ENCODE measurements around the gene MRPL53. TPM values are rescaled to one million over a fixed set of nuclear protein-coding genes. Genes with fewer than 3 reads are reported as not detected.

Gene MRPL53
- total and polyA plus RNA-seq, 2 of the 13 experiments (the other 11 are each of a cell fraction or from before 2014, with no cell fraction given), result 34.3 to 51.9 TPM

GRCh38 chr2:74499267-74499939 is 26.9 kb upstream of the MRPL53 start, which contains the start of gene LBX2 (continued):
- peak; percentile 50 for TF ChIP-seq ZFX (CRISPR knock-in tag; IDR thresholded peaks at IDR 0.05; ENCODE audit: low read depth)
- TF ChIP-seq ZNF430 (CRISPR knock-in tag; IDR thresholded peaks at IDR 0.05), result no peak
- 0 out of 2 replicates have a peak, but pooled peaks have one; percentile 53 for TF ChIP-seq ZNF761 (CRISPR knock-in tag; conservative IDR thresholded peaks at IDR 0.05)
- 0 out of 2 replicates have a peak, but pooled peaks have one; percentile 18 for TF ChIP-seq ZFP41 (CRISPR knock-in tag; IDR thresholded peaks at IDR 0.05; ENCODE audit: borderline replicate concordance)
- TF ChIP-seq, protein P1, sequence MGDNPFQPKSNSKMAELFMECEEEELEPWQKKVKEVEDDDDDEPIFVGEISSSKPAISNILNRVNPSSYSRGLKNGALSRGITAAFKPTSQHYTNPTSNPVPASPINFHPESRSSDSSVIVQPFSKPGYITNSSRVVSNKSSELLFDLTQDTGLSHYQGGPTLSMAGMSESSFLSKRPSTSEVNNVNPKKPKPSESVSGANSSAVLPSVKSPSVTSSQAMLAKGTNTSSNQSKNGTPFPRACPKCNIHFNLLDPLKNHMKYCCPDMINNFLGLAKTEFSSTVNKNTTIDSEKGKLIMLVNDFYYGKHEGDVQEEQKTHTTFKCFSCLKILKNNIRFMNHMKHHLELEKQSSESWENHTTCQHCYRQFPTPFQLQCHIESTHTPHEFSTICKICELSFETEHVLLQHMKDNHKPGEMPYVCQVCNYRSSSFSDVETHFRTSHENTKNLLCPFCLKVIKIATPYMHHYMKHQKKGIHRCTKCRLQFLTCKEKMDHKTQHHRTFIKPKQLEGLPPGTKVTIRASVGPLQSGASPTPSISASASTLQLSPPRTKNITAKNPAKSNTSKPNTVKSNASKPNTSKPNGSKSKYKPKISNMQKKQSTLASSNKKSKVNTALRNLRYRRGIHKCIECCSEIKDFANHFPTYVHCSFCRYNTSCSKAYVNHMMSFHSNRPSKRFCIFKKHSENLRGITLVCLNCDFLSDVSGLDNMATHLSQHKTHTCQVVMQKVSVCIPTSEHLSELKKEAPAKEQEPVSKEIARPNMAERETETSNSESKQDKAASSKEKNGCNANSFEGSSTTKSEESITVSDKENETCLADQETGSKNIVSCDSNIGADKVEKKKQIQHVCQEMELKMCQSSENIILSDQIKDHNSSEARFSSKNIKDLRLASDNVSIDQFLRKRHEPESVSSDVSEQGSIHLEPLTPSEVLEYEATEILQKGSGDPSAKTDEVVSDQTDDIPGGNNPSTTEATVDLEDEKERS (CRISPR knock-in tag; IDR thresholded peaks at IDR 0.05), result 0 out of 2 replicates have a peak, but pooled peaks have one; percentile 47
- 0 out of 2 replicates have a peak, but pooled peaks have one; percentile 57 for TF ChIP-seq NAIF1 (CRISPR knock-in tag; IDR thresholded peaks at IDR 0.05; ENCODE audit: borderline replicate concordance)
- peak; percentile 58; the same call in 1 of the 2 replicates for TF ChIP-seq ESRRA (CRISPR knock-in tag; IDR thresholded peaks at IDR 0.05; ENCODE audit: low read depth)
- TF ChIP-seq ZBTB42 (CRISPR knock-in tag; IDR thresholded peaks at IDR 0.05), result no peak
- 0 out of 2 replicates have a peak, but pooled peaks have one; percentile 15 for TF ChIP-seq ZBTB7B (CRISPR knock-in tag; IDR thresholded peaks at IDR 0.05)
- TF ChIP-seq PLRG1 (conservative IDR thresholded peaks at IDR 0.05), result no peak
- peak; percentile 95 for TF ChIP-seq HNRNPLL (IDR thresholded peaks at IDR 0.05; ENCODE audit: low read depth, low read length, poor library complexity, severe bottlenecking)
- TF ChIP-seq, protein P2, sequence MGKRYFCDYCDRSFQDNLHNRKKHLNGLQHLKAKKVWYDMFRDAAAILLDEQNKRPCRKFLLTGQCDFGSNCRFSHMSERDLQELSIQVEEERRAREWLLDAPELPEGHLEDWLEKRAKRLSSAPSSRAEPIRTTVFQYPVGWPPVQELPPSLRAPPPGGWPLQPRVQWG (CRISPR knock-in tag; IDR thresholded peaks at IDR 0.05; ENCODE audit: borderline replicate concordance, low read depth), result no peak
- TF ChIP-seq KLF15 (CRISPR knock-in tag; IDR thresholded peaks at IDR 0.05; ENCODE audit: borderline replicate concordance), result no peak
- no peak for TF ChIP-seq PHB2 (IDR thresholded peaks at IDR 0.05; ENCODE audit: partially characterized antibody)
- 0 out of 2 replicates have a peak, but pooled peaks have one; percentile 48 for TF ChIP-seq ZNF776 (CRISPR knock-in tag; IDR thresholded peaks at IDR 0.05)
- peak; percentile 37; the same call in 1 of the 2 replicates for TF ChIP-seq HOXA3 (CRISPR knock-in tag; IDR thresholded peaks at IDR 0.05)
- 0 out of 2 replicates have a peak, but pooled peaks have one; percentile 10 for TF ChIP-seq NR2C2 (CRISPR knock-in tag; IDR thresholded peaks at IDR 0.05; ENCODE audit: borderline replicate concordance)
- 0 out of 2 replicates have a peak, but pooled peaks have one; percentile 52 for TF ChIP-seq MXD1 (CRISPR knock-in tag; IDR thresholded peaks at IDR 0.05)
- TF ChIP-seq, protein P3, sequence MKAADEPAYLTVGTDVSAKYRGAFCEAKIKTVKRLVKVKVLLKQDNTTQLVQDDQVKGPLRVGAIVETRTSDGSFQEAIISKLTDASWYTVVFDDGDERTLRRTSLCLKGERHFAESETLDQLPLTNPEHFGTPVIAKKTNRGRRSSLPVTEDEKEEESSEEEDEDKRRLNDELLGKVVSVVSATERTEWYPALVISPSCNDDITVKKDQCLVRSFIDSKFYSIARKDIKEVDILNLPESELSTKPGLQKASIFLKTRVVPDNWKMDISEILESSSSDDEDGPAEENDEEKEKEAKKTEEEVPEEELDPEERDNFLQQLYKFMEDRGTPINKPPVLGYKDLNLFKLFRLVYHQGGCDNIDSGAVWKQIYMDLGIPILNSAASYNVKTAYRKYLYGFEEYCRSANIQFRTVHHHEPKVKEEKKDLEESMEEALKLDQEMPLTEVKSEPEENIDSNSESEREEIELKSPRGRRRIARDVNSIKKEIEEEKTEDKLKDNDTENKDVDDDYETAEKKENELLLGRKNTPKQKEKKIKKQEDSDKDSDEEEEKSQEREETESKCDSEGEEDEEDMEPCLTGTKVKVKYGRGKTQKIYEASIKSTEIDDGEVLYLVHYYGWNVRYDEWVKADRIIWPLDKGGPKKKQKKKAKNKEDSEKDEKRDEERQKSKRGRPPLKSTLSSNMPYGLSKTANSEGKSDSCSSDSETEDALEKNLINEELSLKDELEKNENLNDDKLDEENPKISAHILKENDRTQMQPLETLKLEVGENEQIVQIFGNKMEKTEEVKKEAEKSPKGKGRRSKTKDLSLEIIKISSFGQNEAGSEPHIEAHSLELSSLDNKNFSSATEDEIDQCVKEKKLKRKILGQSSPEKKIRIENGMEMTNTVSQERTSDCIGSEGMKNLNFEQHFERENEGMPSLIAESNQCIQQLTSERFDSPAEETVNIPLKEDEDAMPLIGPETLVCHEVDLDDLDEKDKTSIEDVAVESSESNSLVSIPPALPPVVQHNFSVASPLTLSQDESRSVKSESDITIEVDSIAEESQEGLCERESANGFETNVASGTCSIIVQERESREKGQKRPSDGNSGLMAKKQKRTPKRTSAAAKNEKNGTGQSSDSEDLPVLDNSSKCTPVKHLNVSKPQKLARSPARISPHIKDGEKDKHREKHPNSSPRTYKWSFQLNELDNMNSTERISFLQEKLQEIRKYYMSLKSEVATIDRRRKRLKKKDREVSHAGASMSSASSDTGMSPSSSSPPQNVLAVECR (CRISPR knock-in tag; IDR thresholded peaks at IDR 0.05; ENCODE audit: borderline replicate concordance), result peak; percentile 56; the same call in 1 of the 2 replicates
- TF ChIP-seq PITX1 (CRISPR knock-in tag; IDR thresholded peaks at IDR 0.05), result peak; percentile 49
- peak; percentile 15; the same call in 1 of the 2 replicates for TF ChIP-seq RFXAP (CRISPR knock-in tag; IDR thresholded peaks at IDR 0.05; ENCODE audit: borderline replicate concordance)

Measured in HepG2 (cell line).